HEK293 (cell line): Measurements from ENCODE around the gene PFDN6.

Experiments
- CTCF ChIA-PET: fragments of 350-600 bp; formaldehyde crosslinking; extraction: SDS; loops from one replicate; lab custom pipeline; 2021; ENCODE audit warnings: antibody characterized with exemption; lab: Yijun Ruan, JAX
- POLR2A ChIA-PET: fragments of 300-600 bp; formaldehyde crosslinking; extraction: SDS; loops from one replicate; lab custom pipeline; 2020; ENCODE audit warnings: antibody characterized with exemption, inconsistent platforms; lab: Yijun Ruan, JAX
- H3K27ac ChIP-seq: fragments of 200-500 bp; sonication (Bioruptor generic); 2 replicates; pipeline ENCODE4 v1.5.1; 2014; ENCODE audit warnings: low read depth, low read length, control low read depth, inconsistent platforms; ENCODE audit errors: extremely low read depth
- H3K36me3 ChIP-seq, 2 experiments: fragments of 200-500 bp in 1 of 2; sonication (Bioruptor generic) in 1 of 2; 1 replicate in 1 of 2; 2 replicates in 1 of 2; pipeline ENCODE4 v1.5.1; 2014 to 2017; ENCODE audit warnings: inconsistent platforms in 2 of 2, low read length in 2 of 2; ENCODE audit not compliant: control insufficient read depth in 2 of 2, insufficient read depth in 1 of 2
- H3K4me1 ChIP-seq: fragments of 200-500 bp; sonication (Bioruptor generic); 2 replicates; pipeline ENCODE4 v1.5.1; 2014; ENCODE audit warnings: mild to moderate bottlenecking, low read length, inconsistent platforms; ENCODE audit not compliant: control insufficient read depth, insufficient read depth
- H3K4me3 ChIP-seq: 2 replicates; pipeline ENCODE4 v1.5.1; 2011; ENCODE audit warnings: low read depth, mild to moderate bottlenecking, control low read depth, low read length, moderate library complexity
- H3K9me3 ChIP-seq: fragments of 200-500 bp; sonication (Bioruptor generic); 2 replicates; pipeline ENCODE4 v1.5.1; 2014; ENCODE audit warnings: low read depth, low read length, inconsistent platforms; ENCODE audit not compliant: control insufficient read depth, insufficient read depth
- GLIS2 ChIP-seq: fragments of 450-650 bp; formaldehyde crosslinking; IDR thresholded peaks from 2 replicates; pipeline ENCODE4 v1.5.1; 2016; ENCODE audit warnings: missing biosample characterization, missing genetic modification characterization
- KLF1 ChIP-seq: fragments of 450-650 bp; formaldehyde crosslinking; IDR thresholded peaks from 2 replicates; pipeline ENCODE4 v1.5.1; 2016; ENCODE audit warnings: missing biosample characterization, missing genetic modification characterization
- MEIS1 ChIP-seq: sonication (generic); formaldehyde crosslinking; IDR thresholded peaks from 2 replicates; pipeline ENCODE4 v1.8.1; 2022; ENCODE audit warnings: missing genetic modification reagents, mild to moderate bottlenecking, borderline replicate concordance
- OVOL3 ChIP-seq: fragments of 450-650 bp; formaldehyde crosslinking; IDR thresholded peaks from 2 replicates; pipeline ENCODE4 v1.5.1; 2016; ENCODE audit warnings: missing biosample characterization, missing genetic modification characterization
- TCF7L2 ChIP-seq: IDR thresholded peaks from 2 replicates; pipeline ENCODE4 v1.6.1; 2011; ENCODE audit warnings: low read depth, mild to moderate bottlenecking, inconsistent platforms, low read length, moderate library complexity, borderline replicate concordance
- ZBTB48 ChIP-seq: fragments of 450-650 bp; formaldehyde crosslinking; IDR thresholded peaks from 2 replicates; pipeline ENCODE4 v1.5.1; 2016; ENCODE audit warnings: missing biosample characterization, missing genetic modification characterization
- ZNF174 ChIP-seq: fragments of 450-650 bp; formaldehyde crosslinking; IDR thresholded peaks from 2 replicates; pipeline ENCODE4 v1.5.0; 2017; ENCODE audit warnings: missing biosample characterization, mild to moderate bottlenecking, missing genetic modification characterization
- ZNF24 ChIP-seq: fragments of 450-650 bp; formaldehyde crosslinking; IDR thresholded peaks from 2 replicates; pipeline ENCODE4 v1.5.1; 2016; ENCODE audit warnings: missing biosample characterization, missing genetic modification characterization
- ZNF341 ChIP-seq: fragments of 450-650 bp; formaldehyde crosslinking; IDR thresholded peaks from 2 replicates; pipeline ENCODE4; 2016; ENCODE audit warnings: low read depth, missing biosample characterization, missing genetic modification characterization
- ZNF501 ChIP-seq: fragments of 450-650 bp; formaldehyde crosslinking; IDR thresholded peaks from 2 replicates; pipeline ENCODE4 v1.5.1; 2016; ENCODE audit warnings: missing biosample characterization, missing genetic modification characterization
- ZNF571 ChIP-seq: fragments of 450-650 bp; formaldehyde crosslinking; IDR thresholded peaks from 2 replicates; pipeline ENCODE4 v1.5.0; 2017; ENCODE audit warnings: missing biosample characterization, missing genetic modification characterization
- ZNF623 ChIP-seq: fragments of 450-650 bp; formaldehyde crosslinking; IDR thresholded peaks from 2 replicates; pipeline ENCODE4 v1.5.1; 2016; ENCODE audit warnings: missing biosample characterization, missing genetic modification characterization
- ZNF747 ChIP-seq: fragments of 450-650 bp; formaldehyde crosslinking; IDR thresholded peaks from 2 replicates; pipeline ENCODE4 v1.5.1; 2016; ENCODE audit warnings: missing biosample characterization, missing genetic modification characterization
- ZNF785 ChIP-seq: fragments of 450-650 bp; formaldehyde crosslinking; IDR thresholded peaks from 2 replicates; pipeline ENCODE4 v1.5.1; 2016; ENCODE audit warnings: missing biosample characterization, missing genetic modification characterization
- TF ChIP-seq, protein P1 (sequence below): fragments of 450-650 bp; formaldehyde crosslinking; IDR thresholded peaks from 2 replicates; pipeline ENCODE4 v1.5.1; 2017; ENCODE audit warnings: missing biosample characterization, missing genetic modification characterization
- TF ChIP-seq, protein P2 (sequence below): fragments of 450-650 bp; formaldehyde crosslinking; IDR thresholded peaks from 2 replicates; pipeline ENCODE4 v1.5.1; 2016; ENCODE audit warnings: missing biosample characterization, missing genetic modification characterization
- TF ChIP-seq, protein P3 (sequence below): fragments of 450-650 bp; formaldehyde crosslinking; IDR thresholded peaks from 2 replicates; pipeline ENCODE4 v1.5.1; 2016; ENCODE audit warnings: missing biosample characterization, missing genetic modification characterization, borderline replicate concordance
- TF ChIP-seq, protein P4 (sequence below): fragments of 450-650 bp; formaldehyde crosslinking; optimal IDR thresholded peaks from 2 replicates; pipeline ENCODE3; 2016; ENCODE audit warnings: missing biosample characterization, mild to moderate bottlenecking, missing genetic modification characterization
- TF ChIP-seq, protein P5 (sequence below): fragments of 450-650 bp; formaldehyde crosslinking; IDR thresholded peaks from 2 replicates; pipeline ENCODE4 v1.5.1; 2016; ENCODE audit warnings: missing biosample characterization, missing genetic modification characterization

Gene PFDN6

DNA sequence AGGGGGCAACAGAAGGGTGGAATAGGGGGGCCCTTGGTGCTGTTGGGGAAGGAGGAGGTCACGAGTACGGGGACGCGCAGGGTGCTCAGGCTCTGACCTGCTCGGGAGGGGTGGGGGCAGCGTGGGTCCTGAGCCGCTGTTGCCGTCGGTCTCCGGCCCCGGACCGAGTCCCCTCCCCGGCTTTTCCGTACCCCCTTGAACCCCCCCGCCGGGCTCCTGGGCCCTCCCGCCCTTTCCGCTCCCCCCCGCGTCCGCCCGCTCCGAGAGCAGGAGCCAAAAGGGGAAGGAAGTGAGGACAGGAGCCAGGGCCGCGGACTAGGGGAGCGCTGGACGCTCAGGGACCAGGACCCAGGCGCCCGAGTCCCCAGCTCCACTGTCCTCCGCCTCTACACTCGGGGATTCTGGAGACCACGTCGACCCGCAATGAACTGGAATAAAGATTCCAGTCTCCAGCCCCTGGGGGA is 9.4 kb downstream of the PFDN6 start, which contains the start of gene RGL2:
RGL2 (minus strand) TSS at position 170 of the 464 bp plus-strand sequence. CDS start 332 bp downstream, outside the sequence.
- peaks cover 7 to 31% of the 10 kb centered on the region in 2 experiments; a peak in 2 of 3 replicates for H3K36me3 ChIP-seq
- TF ChIP-seq KLF1 (0 out of 2 replicates have a peak, but pooled peaks have one; percentile 5), ZNF785 (0 out of 2 replicates have a peak, but pooled peaks have one; percentile 25), ZNF571 (no peak), ZNF747 (tag by site-specific recombination) (no peak), MEIS1 (CRISPR knock-in tag) (no peak), OVOL3 (tag by site-specific recombination) (no peak), ZNF174 (tag by site-specific recombination) (no peak), GLIS2 (tag by site-specific recombination) (peak; percentile 38), ZBTB48 (tag by site-specific recombination) (peak; percentile 58), TCF7L2 (no peak), ZNF501 (tag by site-specific recombination) (0 out of 2 replicates have a peak, but pooled peaks have one; percentile 18), ZNF341 (tag by site-specific recombination) (peak; percentile 96), ZNF623 (tag by site-specific recombination) (no peak), ZNF24 (0 out of 2 replicates have a peak, but pooled peaks have one; percentile 20)
- TF ChIP-seq, protein P1, sequence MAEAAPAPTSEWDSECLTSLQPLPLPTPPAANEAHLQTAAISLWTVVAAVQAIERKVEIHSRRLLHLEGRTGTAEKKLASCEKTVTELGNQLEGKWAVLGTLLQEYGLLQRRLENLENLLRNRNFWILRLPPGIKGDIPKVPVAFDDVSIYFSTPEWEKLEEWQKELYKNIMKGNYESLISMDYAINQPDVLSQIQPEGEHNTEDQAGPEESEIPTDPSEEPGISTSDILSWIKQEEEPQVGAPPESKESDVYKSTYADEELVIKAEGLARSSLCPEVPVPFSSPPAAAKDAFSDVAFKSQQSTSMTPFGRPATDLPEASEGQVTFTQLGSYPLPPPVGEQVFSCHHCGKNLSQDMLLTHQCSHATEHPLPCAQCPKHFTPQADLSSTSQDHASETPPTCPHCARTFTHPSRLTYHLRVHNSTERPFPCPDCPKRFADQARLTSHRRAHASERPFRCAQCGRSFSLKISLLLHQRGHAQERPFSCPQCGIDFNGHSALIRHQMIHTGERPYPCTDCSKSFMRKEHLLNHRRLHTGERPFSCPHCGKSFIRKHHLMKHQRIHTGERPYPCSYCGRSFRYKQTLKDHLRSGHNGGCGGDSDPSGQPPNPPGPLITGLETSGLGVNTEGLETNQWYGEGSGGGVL (tag by site-specific recombination): peak; percentile 65; the same call in 1 of the 2 replicates
- TF ChIP-seq, protein P2, sequence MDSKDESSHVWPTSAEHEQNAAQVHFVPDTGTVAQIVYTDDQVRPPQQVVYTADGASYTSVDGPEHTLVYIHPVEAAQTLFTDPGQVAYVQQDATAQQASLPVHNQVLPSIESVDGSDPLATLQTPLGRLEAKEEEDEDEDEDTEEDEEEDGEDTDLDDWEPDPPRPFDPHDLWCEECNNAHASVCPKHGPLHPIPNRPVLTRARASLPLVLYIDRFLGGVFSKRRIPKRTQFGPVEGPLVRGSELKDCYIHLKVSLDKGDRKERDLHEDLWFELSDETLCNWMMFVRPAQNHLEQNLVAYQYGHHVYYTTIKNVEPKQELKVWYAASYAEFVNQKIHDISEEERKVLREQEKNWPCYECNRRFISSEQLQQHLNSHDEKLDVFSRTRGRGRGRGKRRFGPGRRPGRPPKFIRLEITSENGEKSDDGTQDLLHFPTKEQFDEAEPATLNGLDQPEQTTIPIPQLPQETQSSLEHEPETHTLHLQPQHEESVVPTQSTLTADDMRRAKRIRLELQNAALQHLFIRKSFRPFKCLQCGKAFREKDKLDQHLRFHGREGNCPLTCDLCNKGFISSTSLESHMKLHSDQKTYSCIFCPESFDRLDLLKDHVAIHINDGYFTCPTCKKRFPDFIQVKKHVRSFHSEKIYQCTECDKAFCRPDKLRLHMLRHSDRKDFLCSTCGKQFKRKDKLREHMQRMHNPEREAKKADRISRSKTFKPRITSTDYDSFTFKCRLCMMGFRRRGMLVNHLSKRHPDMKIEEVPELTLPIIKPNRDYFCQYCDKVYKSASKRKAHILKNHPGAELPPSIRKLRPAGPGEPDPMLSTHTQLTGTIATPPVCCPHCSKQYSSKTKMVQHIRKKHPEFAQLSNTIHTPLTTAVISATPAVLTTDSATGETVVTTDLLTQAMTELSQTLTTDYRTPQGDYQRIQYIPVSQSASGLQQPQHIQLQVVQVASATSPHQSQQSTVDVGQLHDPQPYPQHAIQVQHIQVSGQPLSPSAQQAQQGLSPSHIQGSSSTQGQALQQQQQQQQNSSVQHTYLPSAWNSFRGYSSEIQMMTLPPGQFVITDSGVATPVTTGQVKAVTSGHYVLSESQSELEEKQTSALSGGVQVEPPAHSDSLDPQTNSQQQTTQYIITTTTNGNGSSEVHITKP (tag by site-specific recombination): peak; percentile 87
- TF ChIP-seq, protein P3, sequence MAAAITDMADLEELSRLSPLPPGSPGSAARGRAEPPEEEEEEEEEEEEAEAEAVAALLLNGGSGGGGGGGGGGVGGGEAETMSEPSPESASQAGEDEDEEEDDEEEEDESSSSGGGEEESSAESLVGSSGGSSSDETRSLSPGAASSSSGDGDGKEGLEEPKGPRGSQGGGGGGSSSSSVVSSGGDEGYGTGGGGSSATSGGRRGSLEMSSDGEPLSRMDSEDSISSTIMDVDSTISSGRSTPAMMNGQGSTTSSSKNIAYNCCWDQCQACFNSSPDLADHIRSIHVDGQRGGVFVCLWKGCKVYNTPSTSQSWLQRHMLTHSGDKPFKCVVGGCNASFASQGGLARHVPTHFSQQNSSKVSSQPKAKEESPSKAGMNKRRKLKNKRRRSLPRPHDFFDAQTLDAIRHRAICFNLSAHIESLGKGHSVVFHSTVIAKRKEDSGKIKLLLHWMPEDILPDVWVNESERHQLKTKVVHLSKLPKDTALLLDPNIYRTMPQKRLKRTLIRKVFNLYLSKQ (tag by site-specific recombination): no peak
- TF ChIP-seq, protein P4, sequence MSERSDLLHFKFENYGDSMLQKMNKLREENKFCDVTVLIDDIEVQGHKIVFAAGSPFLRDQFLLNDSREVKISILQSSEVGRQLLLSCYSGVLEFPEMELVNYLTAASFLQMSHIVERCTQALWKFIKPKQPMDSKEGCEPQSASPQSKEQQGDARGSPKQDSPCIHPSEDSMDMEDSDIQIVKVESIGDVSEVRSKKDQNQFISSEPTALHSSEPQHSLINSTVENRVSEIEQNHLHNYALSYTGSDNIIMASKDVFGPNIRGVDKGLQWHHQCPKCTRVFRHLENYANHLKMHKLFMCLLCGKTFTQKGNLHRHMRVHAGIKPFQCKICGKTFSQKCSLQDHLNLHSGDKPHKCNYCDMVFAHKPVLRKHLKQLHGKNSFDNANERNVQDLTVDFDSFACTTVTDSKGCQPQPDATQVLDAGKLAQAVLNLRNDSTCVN (tag by site-specific recombination): peak; percentile 43
- TF ChIP-seq, protein P5, sequence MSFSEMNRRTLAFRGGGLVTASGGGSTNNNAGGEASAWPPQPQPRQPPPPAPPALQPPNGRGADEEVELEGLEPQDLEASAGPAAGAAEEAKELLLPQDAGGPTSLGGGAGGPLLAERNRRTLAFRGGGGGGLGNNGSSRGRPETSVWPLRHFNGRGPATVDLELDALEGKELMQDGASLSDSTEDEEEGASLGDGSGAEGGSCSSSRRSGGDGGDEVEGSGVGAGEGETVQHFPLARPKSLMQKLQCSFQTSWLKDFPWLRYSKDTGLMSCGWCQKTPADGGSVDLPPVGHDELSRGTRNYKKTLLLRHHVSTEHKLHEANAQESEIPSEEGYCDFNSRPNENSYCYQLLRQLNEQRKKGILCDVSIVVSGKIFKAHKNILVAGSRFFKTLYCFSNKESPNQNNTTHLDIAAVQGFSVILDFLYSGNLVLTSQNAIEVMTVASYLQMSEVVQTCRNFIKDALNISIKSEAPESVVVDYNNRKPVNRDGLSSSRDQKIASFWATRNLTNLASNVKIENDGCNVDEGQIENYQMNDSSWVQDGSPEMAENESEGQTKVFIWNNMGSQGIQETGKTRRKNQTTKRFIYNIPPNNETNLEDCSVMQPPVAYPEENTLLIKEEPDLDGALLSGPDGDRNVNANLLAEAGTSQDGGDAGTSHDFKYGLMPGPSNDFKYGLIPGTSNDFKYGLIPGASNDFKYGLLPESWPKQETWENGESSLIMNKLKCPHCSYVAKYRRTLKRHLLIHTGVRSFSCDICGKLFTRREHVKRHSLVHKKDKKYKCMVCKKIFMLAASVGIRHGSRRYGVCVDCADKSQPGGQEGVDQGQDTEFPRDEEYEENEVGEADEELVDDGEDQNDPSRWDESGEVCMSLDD: peak; percentile 67
- peak within 1 kb of the TSS; percentile 91 for H3K27ac ChIP-seq
- CTCF ChIA-PET: interaction anchor here (0.7 to 1.9 kb wide), 17 partner anchors 9 to 270 kb away, joined by 3 to 53 read pairs (median 6); partner anchors contain the start of genes B3GALT4, PFDN6, TAPBP and WDR46
- H3K4me1 ChIP-seq: no peaks in the 10 kb centered on the region
- peak within 1 kb of the TSS; percentile 74 for H3K4me3 ChIP-seq
- POLR2A ChIA-PET: interaction anchor here (0.5 to 3.6 kb wide), 23 partner anchors 9 to 327 kb away, joined by 3 to 57 read pairs (median 7); partner anchors contain the start of genes B3GALT4, HSD17B8, PFDN6 and PHF1
- H3K9me3 ChIP-seq: no peaks in the 10 kb centered on the region
